ENCODE data around the gene BBS5.

DNA sequence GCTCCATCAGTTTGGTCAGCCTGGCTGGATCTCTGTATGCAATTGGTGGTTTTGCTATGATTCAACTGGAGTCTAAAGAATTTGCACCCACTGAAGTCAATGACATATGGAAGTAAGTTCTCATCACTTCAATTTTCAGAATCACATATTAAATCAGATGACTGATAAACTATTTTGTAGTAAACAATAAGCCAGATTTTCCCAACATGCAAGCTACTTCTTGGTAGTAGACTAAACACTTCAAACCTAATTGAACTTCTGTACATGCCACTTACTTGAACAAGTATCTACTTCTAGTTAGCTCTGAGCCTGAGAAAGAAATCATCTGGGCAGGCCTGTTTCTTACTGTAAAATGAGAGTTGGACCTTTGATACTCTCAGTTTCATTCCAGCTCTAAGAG is 41.6 kb downstream of the BBS5 start:
- TF ChIP-seq, protein P1, sequence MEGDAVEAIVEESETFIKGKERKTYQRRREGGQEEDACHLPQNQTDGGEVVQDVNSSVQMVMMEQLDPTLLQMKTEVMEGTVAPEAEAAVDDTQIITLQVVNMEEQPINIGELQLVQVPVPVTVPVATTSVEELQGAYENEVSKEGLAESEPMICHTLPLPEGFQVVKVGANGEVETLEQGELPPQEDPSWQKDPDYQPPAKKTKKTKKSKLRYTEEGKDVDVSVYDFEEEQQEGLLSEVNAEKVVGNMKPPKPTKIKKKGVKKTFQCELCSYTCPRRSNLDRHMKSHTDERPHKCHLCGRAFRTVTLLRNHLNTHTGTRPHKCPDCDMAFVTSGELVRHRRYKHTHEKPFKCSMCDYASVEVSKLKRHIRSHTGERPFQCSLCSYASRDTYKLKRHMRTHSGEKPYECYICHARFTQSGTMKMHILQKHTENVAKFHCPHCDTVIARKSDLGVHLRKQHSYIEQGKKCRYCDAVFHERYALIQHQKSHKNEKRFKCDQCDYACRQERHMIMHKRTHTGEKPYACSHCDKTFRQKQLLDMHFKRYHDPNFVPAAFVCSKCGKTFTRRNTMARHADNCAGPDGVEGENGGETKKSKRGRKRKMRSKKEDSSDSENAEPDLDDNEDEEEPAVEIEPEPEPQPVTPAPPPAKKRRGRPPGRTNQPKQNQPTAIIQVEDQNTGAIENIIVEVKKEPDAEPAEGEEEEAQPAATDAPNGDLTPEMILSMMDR (IDR thresholded peaks at IDR 0.05) = no peak
- no peak for TF ChIP-seq ZFX (IDR thresholded peaks at IDR 0.05; ENCODE audit: borderline replicate concordance)
